GM19238 (cell line): Measurements from ENCODE around the gene XCL2.

Experiments
- DNase-seq: peaks from one replicate; pipeline ENCODE4 v3.0.0; 2011; ENCODE audit warnings: low spot score; ENCODE audit not compliant: insufficient read length

The XCL2 gene

GRCh38 chr1:168514455-168514854, 29.3 kb downstream of the XCL2 start:
- DNase-seq: no peak

- DNase-seq: no peak
Measured at GRCh38 chr1:168513656-168514404, 30.0 kb downstream of the XCL2 start.

DNA sequence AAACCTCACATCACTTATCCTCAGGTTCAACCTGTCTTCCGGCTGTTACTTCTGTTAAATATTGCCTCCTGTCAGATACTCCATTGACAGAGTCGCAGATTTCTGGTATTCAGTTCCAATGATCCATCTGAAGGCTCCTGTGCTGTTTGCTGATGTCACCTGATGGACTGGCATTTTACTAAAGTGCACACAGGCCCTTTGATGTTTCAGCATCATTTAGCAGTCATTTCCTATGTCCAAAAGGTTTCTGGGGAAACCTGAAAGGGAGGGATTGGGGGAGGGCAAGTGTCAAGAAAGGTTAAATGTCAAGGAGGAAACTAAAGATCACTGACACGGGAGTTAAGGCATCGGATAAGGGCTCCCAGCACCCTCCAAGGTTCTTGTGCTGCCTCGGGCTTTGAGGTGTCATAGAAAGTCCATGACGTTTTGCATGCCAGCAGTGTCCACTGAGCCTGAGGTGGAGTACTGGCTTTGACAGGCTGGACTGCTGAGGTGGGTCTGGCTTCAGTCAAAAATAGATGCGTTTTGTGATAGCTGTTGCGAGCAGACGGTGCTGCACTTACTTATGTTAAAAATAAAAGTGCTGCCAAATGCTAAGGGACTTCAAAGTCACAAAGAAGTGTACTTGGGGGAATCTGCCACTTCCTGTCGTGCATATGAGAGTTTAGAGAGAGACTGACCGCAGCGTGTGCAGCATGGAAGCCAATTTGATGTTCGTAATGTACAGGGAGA, 30.8 kb downstream of the XCL2 start:
- DNase-seq: no peak

DNA sequence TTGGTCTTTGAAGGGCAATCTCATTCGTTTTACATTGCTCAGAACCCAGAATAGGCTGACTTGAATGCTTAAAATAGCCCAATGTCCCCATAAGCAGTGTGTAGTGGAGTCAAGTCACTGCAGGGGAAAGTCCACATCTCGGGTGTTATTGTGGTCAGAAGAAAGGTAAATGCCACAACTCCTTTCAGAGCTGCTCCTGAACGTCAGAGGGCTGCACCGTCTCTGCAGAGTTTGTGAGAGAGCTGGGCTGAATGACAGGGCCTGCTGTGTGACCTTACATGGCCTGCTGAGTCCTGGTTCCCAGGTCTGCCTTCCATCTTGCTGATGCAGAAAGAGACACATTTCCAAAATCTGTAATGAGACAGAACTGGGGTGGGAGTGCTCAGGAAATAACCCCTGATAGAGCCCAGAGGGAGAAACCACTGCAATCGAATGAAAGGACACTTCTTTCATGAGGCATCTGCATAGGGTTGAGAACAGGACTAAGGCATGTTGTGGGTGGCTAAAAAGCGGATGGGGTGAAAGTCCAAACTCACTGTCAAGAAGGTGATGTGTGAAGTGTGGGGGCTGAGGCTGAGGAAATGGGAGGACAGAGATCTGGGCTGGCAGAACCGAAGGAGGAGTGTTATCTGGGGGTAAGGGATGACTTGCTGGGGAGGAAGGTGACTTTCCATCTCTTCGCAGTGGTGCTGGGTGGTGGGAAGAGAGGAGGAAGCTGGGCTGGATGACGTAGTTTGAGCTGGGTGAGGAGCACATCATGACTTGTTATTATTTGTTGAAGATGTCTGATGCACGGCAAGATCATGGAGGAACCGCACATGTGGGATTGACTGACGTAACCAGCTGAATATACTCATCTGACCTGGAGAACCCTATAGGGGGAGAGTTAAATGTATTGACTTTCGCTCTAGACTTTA, 33.7 kb downstream of the XCL2 start:
- DNase-seq: peak; percentile 6

DNA sequence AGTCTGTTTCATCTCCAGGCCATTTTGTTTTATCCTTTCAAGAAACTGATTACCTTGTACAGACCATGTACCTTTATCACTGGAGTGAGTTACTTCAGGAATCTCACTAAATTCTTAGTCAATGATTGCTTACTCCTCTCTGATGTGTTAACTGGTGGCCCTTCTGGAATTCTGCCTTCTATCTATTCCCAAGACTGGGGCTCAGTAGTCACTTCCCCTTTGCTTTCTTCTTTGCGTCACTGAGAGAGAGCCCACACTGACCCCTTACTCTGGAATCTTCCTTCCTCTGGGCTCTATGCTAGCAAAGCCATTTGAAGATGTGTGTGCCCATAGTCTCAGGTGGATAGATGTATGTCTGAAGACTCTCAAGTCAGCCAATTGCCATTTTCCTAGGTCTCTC, 34.6 kb downstream of the XCL2 start:
- no peak for DNase-seq

GRCh38 chr1:168507828-168508227, 36.0 kb downstream of the XCL2 start:
- DNase-seq: no peak

GRCh38 chr1:168507231-168507630, 36.6 kb downstream of the XCL2 start:
- no peak for DNase-seq

DNA sequence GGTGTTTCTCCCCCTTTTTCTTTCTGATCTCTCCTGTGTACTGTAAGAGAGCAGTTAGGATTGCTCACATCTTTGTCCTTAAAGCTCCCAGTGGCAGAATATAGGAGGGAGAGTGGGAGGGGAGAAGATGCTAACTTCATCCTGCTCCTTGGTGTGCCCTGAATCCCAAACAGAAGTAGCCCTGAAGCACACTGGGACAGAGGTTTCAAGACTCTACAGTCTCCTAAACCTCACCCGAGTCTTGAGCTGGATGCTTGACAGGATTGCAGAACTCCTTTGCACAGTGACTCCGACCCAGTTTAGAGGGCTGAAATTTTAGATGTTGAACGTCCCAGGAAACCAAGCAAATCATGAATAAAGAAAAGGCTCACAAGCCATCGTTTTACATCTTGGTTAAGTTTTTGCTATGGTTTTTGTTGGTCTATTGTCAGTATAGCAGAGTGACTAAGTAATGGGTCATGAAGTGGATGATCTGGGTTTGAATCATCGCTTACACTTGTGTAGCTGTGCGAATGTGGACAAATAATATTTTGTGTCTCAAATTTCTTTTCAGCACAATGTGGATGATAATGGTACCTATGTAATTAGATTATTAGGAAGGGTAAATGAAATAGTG, 37.5 kb downstream of the XCL2 start:
- DNase-seq: no peak

DNA sequence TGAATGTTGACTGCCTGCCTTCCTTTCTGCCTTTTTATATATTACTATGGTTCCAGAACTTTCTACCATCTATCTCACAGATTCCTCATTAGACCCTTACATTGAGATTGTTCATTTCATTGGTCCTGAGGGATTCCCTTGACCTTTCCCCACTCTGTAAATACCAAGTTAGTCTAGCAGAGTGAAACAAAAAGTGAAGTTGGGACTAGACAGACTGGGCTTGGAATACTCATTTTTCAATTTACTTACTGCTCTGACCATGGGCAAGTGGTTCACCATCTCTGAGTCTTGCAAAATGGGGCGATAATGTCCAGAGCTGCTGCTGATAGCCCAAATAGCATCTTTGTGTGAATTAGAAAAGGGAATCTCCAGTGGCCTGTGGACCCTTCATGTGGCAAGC, 38.8 kb downstream of the XCL2 start:
- no peak for DNase-seq

GRCh38 chr1:168504064-168504837, 39.5 kb downstream of the XCL2 start:
- DNase-seq: peak; percentile 10

DNA sequence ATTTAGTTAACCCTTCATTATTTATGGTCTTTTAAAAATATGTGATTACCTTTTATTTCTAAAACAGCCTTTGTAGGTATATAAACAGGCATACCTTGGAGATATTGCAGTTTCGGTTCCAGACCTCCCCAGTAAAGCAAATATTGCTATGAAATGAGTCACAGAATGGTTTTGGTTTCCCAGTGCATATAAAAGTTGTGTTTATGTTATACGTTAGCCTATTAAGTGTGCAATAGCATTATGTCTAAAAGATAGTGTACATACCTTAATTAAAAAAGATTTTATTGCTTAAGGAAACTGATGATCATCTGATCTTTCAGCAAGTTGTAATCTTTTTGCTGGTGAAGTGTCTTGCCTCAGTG, 44.1 kb downstream of the XCL2 start:
- no peak for DNase-seq

DNA sequence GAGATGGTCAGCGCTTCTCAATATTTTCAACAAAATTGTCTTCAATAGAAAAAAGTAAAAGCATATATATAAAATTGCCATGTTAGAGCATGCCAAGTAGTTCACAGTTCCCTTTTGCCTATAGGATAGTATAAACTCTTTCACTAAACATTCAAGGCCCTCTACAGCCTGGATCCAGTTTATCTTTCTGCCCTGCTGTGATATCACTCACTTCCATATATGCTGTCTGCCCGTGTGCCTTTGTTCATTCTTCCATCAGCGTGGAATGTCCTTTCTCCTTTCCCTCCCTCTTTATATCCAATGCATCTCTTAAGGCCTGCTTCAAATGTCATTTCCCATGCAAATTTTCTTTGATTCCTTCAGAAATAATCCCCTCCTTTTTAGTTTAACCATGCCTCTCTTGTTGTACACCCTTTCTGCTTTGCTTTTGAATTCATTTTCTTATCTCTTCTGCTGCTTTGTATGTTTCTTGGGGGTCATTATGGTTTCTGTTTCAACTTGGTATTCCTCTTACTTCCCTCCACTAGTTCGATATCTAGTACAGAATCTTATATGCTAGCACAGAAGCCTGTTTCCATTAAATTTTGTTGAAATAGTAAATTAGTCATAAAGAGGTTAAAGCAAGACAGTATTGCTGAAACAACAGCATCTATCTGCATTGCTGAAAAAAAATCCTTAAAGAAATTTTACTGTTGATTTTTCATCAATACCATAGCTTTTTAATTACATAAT, 44.7 kb downstream of the XCL2 start:
- DNase-seq: no peak

DNA sequence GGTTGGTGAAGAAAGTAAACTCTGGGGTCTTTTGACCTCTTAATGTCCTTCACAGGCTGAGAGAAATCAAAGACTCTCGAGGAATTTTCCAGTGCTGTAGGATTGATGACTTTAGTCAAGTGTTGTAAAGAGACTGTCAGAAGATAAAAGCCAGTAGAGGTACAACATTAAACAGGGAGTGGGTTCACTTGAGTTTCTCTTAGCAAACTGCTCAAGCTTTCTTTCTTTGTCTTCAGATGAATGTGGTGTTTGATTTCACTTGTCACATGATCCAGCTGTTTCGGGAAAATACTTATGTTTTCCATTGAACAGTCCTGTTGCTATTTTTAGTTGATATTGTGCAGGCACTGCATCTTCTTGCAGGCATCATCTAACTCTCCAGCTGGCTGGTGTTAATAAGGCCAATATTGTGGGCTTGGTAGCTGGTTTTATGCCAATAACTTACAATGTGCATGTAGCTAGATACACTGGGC, 45.6 kb downstream of the XCL2 start:
- DNase-seq: no peak

DNA sequence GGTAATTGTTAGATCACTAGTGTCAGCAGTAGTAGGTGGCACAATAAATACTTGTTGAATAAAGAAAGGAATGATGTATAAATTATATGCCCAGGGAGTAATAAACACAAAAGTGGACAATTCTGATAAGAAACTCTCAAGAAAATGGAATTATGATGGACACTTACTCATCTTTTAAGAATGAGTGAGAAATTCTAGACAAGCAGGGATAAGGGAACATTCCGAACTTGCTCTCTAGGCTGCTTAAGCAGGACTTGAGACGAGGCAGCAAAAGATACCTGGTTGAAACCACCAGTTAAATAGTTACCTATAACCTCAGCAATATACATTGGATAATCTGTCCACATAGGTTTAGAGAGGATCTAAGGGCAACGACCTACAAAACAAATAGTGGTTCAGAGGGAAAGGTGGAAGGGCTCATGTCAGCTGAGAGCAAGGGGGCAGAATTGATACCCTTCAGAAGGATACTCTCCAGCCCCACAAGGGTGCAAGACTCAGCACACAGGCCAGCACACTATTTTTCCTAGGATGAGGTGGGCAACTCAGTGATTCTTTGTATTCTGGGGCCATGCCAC, 46.3 kb downstream of the XCL2 start:
- no peak for DNase-seq

DNA sequence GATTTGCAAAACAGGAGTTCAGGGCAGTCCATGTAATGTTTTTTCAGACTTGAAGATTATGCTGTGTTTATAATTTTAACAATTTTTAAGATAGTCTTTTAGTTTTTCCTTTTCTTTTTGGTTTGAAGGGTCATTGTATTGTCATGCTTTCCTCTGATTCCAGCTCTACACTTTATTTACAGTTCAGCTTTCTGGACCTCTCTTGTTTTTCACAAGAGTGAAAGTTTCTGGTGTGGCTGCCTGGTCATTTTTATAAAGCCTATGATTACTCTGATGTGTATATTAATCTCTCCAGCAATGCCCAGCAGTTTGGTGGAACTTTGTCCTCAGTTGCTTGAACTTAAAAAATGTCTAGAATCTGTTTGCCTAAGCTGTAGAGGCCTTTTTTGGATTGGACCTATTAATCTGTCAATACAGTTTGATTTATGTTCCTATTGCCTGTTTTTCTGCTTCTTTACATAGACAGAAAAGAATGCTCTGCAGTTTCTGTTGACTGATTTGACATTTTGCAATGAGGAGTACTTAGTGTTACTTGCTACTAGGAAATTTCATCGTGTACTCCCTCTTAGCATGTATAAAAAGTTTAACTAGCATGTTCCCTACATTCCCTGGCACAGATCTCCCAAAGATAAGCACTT, 52.2 kb downstream of the XCL2 start:
- no peak for DNase-seq
